ENCODE measurements around the gene FTCDNL1.

FTCDNL1 gene

GRCh38 chr2:199841409-199841808, 9.6 kb downstream of the FTCDNL1 start:
- no peak for FAIRE-seq

GRCh38 chr2:199838399-199838798, 12.6 kb downstream of the FTCDNL1 start:
- no peak for FAIRE-seq

DNA sequence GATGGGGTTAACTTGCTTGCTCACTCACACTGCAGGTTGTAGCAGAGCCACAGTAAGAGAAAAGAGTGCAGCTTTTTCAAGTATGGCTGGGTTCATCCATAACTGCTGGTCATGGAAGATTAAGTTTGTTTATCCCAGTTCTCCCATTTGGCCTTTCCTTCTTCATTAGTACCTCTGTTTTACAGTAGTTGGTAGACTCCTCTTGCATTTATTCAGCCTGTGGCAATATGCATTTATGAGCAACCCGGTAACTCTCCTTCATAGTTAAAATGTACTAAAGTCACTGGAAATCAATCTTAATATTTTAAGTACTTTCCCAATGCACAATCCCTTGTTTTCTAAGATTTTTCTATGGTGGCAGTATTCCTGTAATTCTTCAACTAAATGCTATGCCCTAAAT, 14.0 kb downstream of the FTCDNL1 start:
- FAIRE-seq = no peak

DNA sequence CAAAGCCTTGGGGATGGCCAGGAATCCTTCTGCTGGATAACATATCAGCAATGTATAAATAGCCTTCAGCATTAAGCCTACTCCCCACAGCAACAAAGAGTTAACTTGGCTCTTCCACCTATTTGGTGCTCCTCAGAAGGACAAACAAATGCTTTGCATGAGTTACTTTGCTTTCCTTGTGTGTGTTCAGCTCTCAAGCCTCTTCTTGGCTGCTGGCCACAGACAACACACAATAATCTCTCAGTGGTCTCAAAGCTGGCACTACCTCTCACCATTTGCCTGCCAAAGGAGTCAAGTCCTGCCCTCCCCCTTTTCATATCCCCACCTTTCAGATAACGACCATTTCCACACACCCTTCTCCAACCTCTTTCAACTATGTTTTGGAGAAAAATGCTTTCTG, 17.5 kb downstream of the FTCDNL1 start:
- no peak for FAIRE-seq

- no peak for FAIRE-seq
Observed at GRCh38 chr2:199830531-199830930, 20.5 kb downstream of the FTCDNL1 start.

- FAIRE-seq = no peak
Observed at GRCh38 chr2:199829628-199830027, 21.4 kb downstream of the FTCDNL1 start.

- no peak for FAIRE-seq
Observed at GRCh38 chr2:199819746-199820145, 31.2 kb downstream of the FTCDNL1 start.

DNA sequence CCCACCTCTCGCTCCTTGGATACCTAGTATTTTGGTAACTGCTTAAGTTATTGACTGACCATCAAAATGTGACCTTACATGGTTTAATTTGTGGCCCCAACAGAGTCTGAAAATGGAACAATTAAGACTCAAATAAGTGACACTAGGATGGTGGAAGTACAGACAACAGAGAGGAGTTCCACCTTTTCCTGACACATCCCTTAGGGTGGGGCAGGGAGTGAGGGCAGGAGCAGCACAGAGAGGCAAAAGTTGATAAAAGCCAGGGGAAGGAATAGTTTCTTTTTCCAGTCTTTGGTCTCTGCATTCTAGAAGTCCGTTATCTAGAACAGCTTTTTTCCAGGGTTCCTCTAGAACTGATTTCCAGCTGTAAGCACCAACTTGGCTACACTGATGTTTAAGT, 32.2 kb downstream of the FTCDNL1 start:
- no peak for FAIRE-seq

- no peak for FAIRE-seq
Observed at GRCh38 chr2:199818026-199818425, 33.0 kb downstream of the FTCDNL1 start.

DNA sequence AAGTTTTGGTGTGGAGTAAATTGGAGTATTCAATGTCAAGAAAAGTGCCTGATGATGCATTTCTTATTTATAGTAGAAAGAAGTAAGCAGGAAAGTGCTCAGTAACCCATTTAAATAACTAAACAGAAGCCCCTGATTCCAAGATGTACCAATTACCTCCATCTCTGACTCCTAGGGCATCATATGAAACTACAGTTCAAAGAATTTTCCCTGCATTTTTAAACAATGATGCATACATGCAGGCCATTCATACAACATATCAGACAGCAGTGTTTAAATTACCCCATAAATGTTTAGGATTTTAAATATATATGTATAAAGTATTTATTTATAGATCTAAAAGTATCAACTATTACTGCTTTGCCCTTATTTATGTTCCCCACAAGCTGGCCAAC, 36.2 kb downstream of the FTCDNL1 start:
- no peak for FAIRE-seq

DNA sequence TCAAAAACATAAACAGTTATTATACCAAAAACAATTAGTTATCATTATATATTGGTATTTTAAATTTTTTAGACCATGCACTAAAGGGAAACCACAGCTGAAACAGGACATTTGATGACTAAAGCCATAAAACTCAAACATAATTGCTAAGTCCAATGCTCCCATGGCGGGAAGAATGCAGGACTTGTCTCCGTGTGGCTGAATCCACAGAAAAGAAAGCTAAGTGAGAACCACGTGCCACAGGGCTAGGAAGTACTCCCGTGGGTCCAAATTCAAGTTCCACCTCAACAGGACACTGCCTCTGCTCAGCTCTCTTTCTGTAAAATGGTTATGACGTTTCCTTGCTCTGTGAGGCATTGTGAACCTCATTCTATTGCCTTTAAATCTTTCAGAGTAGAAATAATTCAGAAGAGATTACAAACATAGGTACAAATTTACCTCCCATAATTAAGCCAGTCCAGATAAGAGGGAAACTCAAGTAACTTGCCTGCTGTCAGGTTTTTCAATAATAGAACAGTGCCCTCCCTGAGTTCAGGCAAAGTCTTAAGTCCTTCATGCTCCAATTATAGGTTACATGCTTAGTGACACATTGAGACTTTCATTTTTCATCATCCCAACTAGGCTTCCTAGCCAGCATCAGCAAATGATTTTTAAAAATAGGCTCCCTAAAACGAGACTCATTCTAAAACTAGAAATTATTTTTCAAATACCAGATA, 36.7 kb downstream of the FTCDNL1 start:
- no peak for FAIRE-seq

GRCh38 chr2:199812493-199812892, 38.5 kb downstream of the FTCDNL1 start:
- no peak for FAIRE-seq

DNA sequence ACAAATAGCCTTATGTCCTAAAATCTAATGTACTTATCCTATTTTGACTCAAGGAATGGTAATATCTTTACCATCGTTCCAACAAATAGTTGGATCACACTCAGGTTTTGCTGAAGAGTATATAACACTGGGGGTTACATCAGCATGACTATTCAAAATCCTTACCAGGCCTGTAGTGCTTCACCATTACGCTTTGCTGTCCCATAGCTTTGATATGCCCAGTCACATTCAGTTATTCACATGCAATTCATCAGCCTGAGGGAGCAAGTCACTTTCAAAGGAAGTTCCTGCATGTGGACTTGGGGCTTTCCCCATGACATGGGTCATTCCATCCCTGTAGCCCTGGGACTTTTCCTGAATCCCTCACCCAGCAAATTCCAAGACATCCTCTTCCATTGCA, 39.6 kb downstream of the FTCDNL1 start:
- FAIRE-seq = no peak

DNA sequence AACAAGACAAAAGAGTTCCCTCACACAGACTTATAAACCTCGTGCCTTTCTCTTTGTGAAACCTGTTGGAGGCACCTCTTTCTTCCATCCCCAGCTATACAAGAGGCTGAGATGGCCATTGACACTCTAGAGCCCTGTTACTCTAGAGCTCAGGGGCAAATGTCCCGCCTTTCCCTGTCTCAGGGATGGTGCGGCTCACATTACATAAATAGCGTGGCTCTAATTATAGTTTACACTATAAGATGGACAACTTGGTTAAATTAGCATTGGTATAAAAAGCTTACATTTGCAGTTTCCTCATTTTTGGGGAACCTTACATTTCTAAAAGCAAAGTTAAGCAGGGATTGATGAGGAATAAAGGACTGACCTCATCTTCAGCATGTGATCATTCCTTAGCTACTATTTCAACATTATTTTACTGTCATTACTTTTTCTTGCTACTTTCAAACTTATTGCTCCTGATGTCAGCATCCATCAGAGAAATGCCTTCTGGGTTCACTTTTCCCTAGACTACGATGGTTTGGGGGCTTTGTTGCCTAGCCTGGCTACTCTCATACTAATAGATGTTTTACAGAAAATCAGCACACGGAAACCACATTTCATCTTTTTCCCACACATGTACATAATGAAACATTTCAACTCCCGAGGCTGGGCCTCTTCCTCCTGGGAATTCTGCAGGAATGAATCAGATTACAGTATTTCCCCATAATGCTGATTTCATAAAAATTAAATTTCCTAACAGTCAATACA, 40.4 kb downstream of the FTCDNL1 start:
- FAIRE-seq = no peak

GRCh38 chr2:199807966-199808365, 43.0 kb downstream of the FTCDNL1 start:
- FAIRE-seq = no peak

GRCh38 chr2:199806179-199806578, 44.8 kb downstream of the FTCDNL1 start:
- FAIRE-seq = no peak

DNA sequence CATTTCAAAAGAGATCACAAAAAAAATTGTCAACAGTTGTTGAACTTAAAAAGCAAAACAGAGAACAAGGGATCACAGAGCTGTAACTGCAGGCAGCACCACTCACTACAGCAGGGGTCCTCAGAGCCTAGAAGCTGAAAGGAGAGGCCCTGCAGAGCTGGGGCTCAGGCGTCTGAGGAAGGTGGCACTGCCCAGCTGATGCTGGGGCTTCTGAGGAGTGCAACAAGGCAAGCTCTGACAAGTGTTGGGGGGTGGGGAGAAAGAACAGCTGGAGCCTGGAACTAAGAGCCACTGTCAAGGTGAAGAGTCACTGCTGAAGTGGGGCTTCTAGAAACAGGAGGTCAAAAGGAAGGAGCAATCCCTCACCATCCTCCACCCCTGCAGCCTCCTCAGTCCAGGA, 46.2 kb downstream of the FTCDNL1 start:
- FAIRE-seq = no peak

GRCh38 chr2:199798831-199799580, 52.0 kb downstream of the FTCDNL1 start:
- no peak for FAIRE-seq

- FAIRE-seq = no peak
Observed at GRCh38 chr2:199797431-199798403, 53.3 kb downstream of the FTCDNL1 start.

DNA sequence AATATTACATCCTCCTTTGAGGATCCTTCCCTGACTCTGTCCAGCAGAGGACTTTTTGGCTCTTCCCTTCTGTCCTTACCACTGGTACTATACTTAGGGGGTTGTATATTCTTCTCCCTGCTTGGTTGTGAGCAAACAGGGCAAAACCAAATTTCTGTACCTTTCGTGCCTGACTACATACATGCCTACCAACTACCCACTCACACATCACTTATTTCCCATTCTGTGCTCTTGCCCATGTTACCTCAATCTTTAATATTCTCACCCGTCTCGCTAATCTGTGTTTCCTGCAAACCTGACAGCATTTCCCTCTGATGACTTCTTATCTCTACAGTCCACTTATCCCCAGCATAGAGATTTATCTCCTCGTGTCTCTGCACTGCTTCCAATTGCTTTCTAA, 58.6 kb downstream of the FTCDNL1 start:
- FAIRE-seq = no peak

DNA sequence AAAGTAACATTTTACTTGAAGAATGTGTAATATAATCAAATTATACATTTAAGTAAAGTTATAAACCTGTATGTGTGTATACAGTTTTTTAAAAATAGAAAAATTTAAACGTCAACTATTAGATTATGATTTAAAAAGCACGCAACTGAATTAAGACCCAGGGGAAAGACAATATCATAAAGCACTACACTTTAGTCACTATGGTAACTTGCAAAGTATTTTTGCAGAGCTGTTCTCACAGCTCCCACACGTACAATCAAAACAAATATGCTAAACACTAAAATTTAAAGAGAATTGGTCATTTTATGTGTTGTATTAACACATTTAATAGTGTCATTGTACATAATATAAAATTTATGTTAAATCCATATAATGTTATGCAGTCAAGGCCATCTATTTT, 59.7 kb downstream of the FTCDNL1 start:
- FAIRE-seq = no peak

GRCh38 chr2:199784512-199784911, 66.5 kb downstream of the FTCDNL1 start:
- FAIRE-seq = no peak

- no peak for FAIRE-seq
Observed at GRCh38 chr2:199779589-199779988, 71.4 kb downstream of the FTCDNL1 start.
